ENCODE results near the gene SEMA3E.
"Not testable (repeated sequence)": the region's sequence is repeated elsewhere in the genome, so short reads cannot be mapped to it uniquely, and the experiment has no call there.

- TF ChIP-seq CTCF, POLR2A (IDR thresholded peaks at IDR 0.05): not testable (repeated sequence)
Measured at GRCh38 chr7:83673291-83673690, 24.4 kb upstream of the SEMA3E start.
